GM23338 (cell line): ENCODE data around the gene DYSF. TPM values are rescaled to one million over a fixed set of nuclear protein-coding genes. Genes with fewer than 3 reads are reported as not detected.

Experiments
- ATAC-seq: fragments of 200-7000 bp; cut with Tn5 transposase; 3 replicates; pipeline ENCODE4 v1.9.1; 2020
- DNase-seq: peaks from one replicate; pipeline ENCODE4 v3.0.0-alpha.2; 2015; ENCODE audit warnings: low spot score
- H2AFZ ChIP-seq: fragments of 200-600 bp; sonication (generic); 2 replicates; pipeline ENCODE4 v1.8.0; 2016; ENCODE audit warnings: antibody characterized with exemption, mild to moderate bottlenecking, moderate library complexity
- H3F3A ChIP-seq: fragments of 200-600 bp; sonication (generic); replicated peaks from 2 replicates; pipeline ENCODE4 v1.8.0; 2017; ENCODE audit warnings: antibody characterized with exemption, mixed run types, low read depth
- H3K27ac ChIP-seq: fragments of 200-600 bp; sonication (generic); 2 replicates; pipeline ENCODE4 v1.6.1; 2016; ENCODE audit warnings: low read depth
- H3K27me3 ChIP-seq: fragments of 200-600 bp; sonication (generic); 2 replicates; pipeline ENCODE4 v1.8.0; 2016; ENCODE audit warnings: mild to moderate bottlenecking, mixed run types, moderate library complexity; ENCODE audit not compliant: insufficient read depth
- H3K36me3 ChIP-seq: fragments of 200-600 bp; sonication (generic); 2 replicates; pipeline ENCODE4 v1.8.0; 2016; ENCODE audit warnings: mild to moderate bottlenecking; ENCODE audit not compliant: insufficient read depth
- H3K4me1 ChIP-seq: fragments of 200-600 bp; sonication (generic); 2 replicates; pipeline ENCODE4 v1.8.0; 2016; ENCODE audit warnings: mild to moderate bottlenecking, moderate library complexity; ENCODE audit not compliant: insufficient read depth
- H3K4me2 ChIP-seq: fragments of 200-600 bp; sonication (generic); 2 replicates; pipeline ENCODE4 v1.7.1; 2017; ENCODE audit warnings: mixed run types
- H3K4me3 ChIP-seq: fragments of 200-600 bp; sonication (generic); 2 replicates; pipeline ENCODE4 v1.6.1; 2016; ENCODE audit warnings: mixed run types
- H3K79me2 ChIP-seq: fragments of 200-600 bp; sonication (generic); replicated peaks from 2 replicates; pipeline ENCODE4 v1.8.0; 2017; ENCODE audit warnings: mild to moderate bottlenecking; ENCODE audit not compliant: insufficient read depth
- H3K9me2 ChIP-seq: fragments of 200-600 bp; sonication (generic); 2 replicates; pipeline ENCODE4 v1.8.0; 2017; ENCODE audit not compliant: insufficient read depth
- H4K20me1 ChIP-seq: fragments of 200-600 bp; sonication (generic); replicated peaks from 2 replicates; pipeline ENCODE4 v1.8.0; 2017; ENCODE audit warnings: mild to moderate bottlenecking; ENCODE audit not compliant: insufficient read depth
- H3K27ac Mint-ChIP-seq: 2 replicates; pipeline ENCODE4 v1.8.0; 2020; ENCODE audit warnings: inconsistent platforms, mild to moderate bottlenecking, moderate library complexity, mixed read lengths
- H3K27me3 Mint-ChIP-seq: 3 replicates; pipeline ENCODE4 v1.8.0; 2022; ENCODE audit warnings: low read depth, mild to moderate bottlenecking, moderate library complexity, mixed read lengths, inconsistent platforms; ENCODE audit not compliant: insufficient read depth, poor library complexity
- H3K36me3 Mint-ChIP-seq: 3 replicates; pipeline ENCODE4 v1.8.0; 2021; ENCODE audit warnings: low read depth, mild to moderate bottlenecking, inconsistent platforms, moderate library complexity, mixed read lengths
- H3K4me1 Mint-ChIP-seq: 3 replicates; pipeline ENCODE4 v1.8.0; 2020; ENCODE audit warnings: mild to moderate bottlenecking, inconsistent platforms, mixed read lengths
- H3K4me3 Mint-ChIP-seq: 3 replicates; pipeline ENCODE4 v1.8.0; 2021; ENCODE audit warnings: moderate library complexity, mild to moderate bottlenecking, inconsistent platforms, mixed read lengths
- H3K9me3 Mint-ChIP-seq: 3 replicates; pipeline ENCODE4 v1.8.0; 2020; ENCODE audit warnings: moderate library complexity, mild to moderate bottlenecking, inconsistent platforms, mixed read lengths
- CREB1 ChIP-seq: fragments of 250-450 bp; sonication (Bioruptor Pico); IDR thresholded peaks from 2 replicates; pipeline ENCODE4 v1.5.0; 2020; ENCODE audit warnings: low read depth, mild to moderate bottlenecking, moderate library complexity
- EZH2 ChIP-seq: fragments of 200-600 bp; sonication (generic); IDR thresholded peaks from one replicate; pipeline ENCODE4 v1.8.0; 2017; ENCODE audit warnings: antibody characterized with exemption, mild to moderate bottlenecking, low read depth; ENCODE audit not compliant: unreplicated experiment
- EZH2phosphoT487 ChIP-seq: fragments of 200-600 bp; sonication (generic); IDR thresholded peaks from one replicate; pipeline ENCODE4 v1.8.1; 2018; ENCODE audit warnings: antibody characterized with exemption; ENCODE audit not compliant: unreplicated experiment
- JUNB ChIP-seq: IDR thresholded peaks from one replicate; pipeline ENCODE4 v1.6.1; 2016; ENCODE audit warnings: antibody characterized with exemption; ENCODE audit not compliant: unreplicated experiment
- NANOG ChIP-seq: IDR thresholded peaks from 2 replicates; pipeline ENCODE4 v1.6.1; 2016; ENCODE audit warnings: antibody characterized with exemption, borderline replicate concordance
- POLR2AphosphoS5 ChIP-seq: IDR thresholded peaks from 2 replicates; pipeline ENCODE4 v1.6.1; 2016; ENCODE audit warnings: antibody characterized with exemption, low read depth
- STAT1 ChIP-seq: IDR thresholded peaks from one replicate; pipeline ENCODE4 v1.6.1; 2016; ENCODE audit warnings: antibody characterized with exemption; ENCODE audit not compliant: unreplicated experiment
- ZNF331 ChIP-seq: fragments of 250-450 bp; sonication (Bioruptor Pico); IDR thresholded peaks from 2 replicates; pipeline ENCODE4 v1.5.0; 2020; ENCODE audit warnings: low read depth, mild to moderate bottlenecking, moderate library complexity
- polyA plus RNA-seq: library from polyadenylated mRNA; unstranded; fragments of >200 nt; fragmentation: Nextera tagmentation; extraction: Ambion mirVana; gene quantifications from 2 replicates; pipeline ENCODE4 v1.2.1, GENCODE V29; 2016
- total RNA-seq: library from RNA; depleted of rRNA; stranded (reverse); fragments of >200 nt; shearing (Covaris generic); gene quantifications from 2 replicates; pipeline ENCODE4 v1.2.3, GENCODE V29; 2014
- TF ChIP-seq, protein P1 (sequence below), 2 experiments: fragments of 200-600 bp in 1 of 2; sonication (generic) in 1 of 2; conservative IDR thresholded peaks; 2 replicates each; pipeline versions ENCODE4 v1.5.1 to v1.6.1; 2016 to 2017; ENCODE audit warnings: antibody characterized with exemption in 2 of 2, low read depth in 2 of 2, mild to moderate bottlenecking in 2 of 2, moderate library complexity in 1 of 2
- TF ChIP-seq, protein P2 (sequence below): IDR thresholded peaks from 2 replicates; pipeline ENCODE4 v1.6.1; 2016; ENCODE audit warnings: antibody characterized with exemption
- TF ChIP-seq, protein P3 (sequence below): fragments of 250-450 bp; sonication (Bioruptor Pico); IDR thresholded peaks from 2 replicates; pipeline ENCODE4 v1.5.0; 2020; ENCODE audit warnings: mild to moderate bottlenecking, moderate library complexity

Gene DYSF
- total and polyA plus RNA-seq, 2 experiments from 2014 or later: 7.3 to 21.3 TPM

DNA sequence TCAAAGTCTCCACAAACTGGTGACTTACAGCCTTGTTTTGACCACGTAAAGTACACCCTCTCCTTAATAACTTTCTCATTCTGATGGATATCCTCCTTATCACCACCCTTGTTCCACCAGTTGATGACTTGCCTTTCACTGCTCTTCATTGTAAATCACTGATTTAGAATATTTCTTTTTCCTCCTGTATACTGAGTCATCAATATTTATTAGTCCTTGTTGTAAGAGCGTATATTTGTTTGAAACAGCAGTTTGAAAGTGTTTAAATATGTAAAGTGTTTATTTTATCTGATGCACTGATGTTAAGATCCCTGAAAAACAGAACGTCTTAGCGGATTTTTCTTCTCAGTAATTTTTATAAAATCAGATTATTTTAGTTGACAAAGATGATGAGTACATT is 34.2 kb upstream of the DYSF start:
- Histone ChIP-seq H3K4me3 (no peak overlapping the region), H3F3A (0 out of 2 replicates have a peak, but pooled peaks cover 4% of the 10 kb centered on the region), H3K27ac (no peak overlapping the region), H3K27me3 (no peaks in the 10 kb centered on the region), H3K4me1 (peaks cover 8% of the 10 kb centered on the region; the same call in 1 of the 2 replicates), H3K79me2 (peaks cover 31% of the 10 kb centered on the region), H4K20me1 (no peaks in the 10 kb centered on the region; the same call in 1 of the 2 replicates), H2AFZ (no peak overlapping the region), H3K9me2 (no peaks in the 10 kb centered on the region), H3K4me2 (no peak overlapping the region), H3K36me3 (peaks cover 11% of the 10 kb centered on the region)
- Mint-ChIP-seq H3K36me3 (peaks cover 23% of the 10 kb centered on the region), H3K4me1 (peaks cover 13% of the 10 kb centered on the region), H3K9me3 (no peaks in the 10 kb centered on the region), H3K27me3 (no peaks in the 10 kb centered on the region), H3K27ac (0 out of 2 replicates have a peak overlapping the region, but pooled peaks have one; percentile 24), H3K4me3 (peak overlapping the region; percentile 25; the same call in 1 of the 3 replicates)
- no peak for DNase-seq
- TF ChIP-seq CREB1 (CRISPR knock-in tag) (no peak), EZH2 (no peak), JUNB (no peak), ZNF331 (no peak), EZH2phosphoT487 (no peak), NANOG (no peak), POLR2AphosphoS5 (no peak), STAT1 (no peak)
- TF ChIP-seq, protein P1, sequence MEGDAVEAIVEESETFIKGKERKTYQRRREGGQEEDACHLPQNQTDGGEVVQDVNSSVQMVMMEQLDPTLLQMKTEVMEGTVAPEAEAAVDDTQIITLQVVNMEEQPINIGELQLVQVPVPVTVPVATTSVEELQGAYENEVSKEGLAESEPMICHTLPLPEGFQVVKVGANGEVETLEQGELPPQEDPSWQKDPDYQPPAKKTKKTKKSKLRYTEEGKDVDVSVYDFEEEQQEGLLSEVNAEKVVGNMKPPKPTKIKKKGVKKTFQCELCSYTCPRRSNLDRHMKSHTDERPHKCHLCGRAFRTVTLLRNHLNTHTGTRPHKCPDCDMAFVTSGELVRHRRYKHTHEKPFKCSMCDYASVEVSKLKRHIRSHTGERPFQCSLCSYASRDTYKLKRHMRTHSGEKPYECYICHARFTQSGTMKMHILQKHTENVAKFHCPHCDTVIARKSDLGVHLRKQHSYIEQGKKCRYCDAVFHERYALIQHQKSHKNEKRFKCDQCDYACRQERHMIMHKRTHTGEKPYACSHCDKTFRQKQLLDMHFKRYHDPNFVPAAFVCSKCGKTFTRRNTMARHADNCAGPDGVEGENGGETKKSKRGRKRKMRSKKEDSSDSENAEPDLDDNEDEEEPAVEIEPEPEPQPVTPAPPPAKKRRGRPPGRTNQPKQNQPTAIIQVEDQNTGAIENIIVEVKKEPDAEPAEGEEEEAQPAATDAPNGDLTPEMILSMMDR (conservative IDR thresholded peaks at IDR 0.05; ENCODE audit: low read depth in 2 of 2): no peak
- TF ChIP-seq, protein P2, sequence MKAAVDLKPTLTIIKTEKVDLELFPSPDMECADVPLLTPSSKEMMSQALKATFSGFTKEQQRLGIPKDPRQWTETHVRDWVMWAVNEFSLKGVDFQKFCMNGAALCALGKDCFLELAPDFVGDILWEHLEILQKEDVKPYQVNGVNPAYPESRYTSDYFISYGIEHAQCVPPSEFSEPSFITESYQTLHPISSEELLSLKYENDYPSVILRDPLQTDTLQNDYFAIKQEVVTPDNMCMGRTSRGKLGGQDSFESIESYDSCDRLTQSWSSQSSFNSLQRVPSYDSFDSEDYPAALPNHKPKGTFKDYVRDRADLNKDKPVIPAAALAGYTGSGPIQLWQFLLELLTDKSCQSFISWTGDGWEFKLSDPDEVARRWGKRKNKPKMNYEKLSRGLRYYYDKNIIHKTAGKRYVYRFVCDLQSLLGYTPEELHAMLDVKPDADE: no peak
- TF ChIP-seq, protein P3, sequence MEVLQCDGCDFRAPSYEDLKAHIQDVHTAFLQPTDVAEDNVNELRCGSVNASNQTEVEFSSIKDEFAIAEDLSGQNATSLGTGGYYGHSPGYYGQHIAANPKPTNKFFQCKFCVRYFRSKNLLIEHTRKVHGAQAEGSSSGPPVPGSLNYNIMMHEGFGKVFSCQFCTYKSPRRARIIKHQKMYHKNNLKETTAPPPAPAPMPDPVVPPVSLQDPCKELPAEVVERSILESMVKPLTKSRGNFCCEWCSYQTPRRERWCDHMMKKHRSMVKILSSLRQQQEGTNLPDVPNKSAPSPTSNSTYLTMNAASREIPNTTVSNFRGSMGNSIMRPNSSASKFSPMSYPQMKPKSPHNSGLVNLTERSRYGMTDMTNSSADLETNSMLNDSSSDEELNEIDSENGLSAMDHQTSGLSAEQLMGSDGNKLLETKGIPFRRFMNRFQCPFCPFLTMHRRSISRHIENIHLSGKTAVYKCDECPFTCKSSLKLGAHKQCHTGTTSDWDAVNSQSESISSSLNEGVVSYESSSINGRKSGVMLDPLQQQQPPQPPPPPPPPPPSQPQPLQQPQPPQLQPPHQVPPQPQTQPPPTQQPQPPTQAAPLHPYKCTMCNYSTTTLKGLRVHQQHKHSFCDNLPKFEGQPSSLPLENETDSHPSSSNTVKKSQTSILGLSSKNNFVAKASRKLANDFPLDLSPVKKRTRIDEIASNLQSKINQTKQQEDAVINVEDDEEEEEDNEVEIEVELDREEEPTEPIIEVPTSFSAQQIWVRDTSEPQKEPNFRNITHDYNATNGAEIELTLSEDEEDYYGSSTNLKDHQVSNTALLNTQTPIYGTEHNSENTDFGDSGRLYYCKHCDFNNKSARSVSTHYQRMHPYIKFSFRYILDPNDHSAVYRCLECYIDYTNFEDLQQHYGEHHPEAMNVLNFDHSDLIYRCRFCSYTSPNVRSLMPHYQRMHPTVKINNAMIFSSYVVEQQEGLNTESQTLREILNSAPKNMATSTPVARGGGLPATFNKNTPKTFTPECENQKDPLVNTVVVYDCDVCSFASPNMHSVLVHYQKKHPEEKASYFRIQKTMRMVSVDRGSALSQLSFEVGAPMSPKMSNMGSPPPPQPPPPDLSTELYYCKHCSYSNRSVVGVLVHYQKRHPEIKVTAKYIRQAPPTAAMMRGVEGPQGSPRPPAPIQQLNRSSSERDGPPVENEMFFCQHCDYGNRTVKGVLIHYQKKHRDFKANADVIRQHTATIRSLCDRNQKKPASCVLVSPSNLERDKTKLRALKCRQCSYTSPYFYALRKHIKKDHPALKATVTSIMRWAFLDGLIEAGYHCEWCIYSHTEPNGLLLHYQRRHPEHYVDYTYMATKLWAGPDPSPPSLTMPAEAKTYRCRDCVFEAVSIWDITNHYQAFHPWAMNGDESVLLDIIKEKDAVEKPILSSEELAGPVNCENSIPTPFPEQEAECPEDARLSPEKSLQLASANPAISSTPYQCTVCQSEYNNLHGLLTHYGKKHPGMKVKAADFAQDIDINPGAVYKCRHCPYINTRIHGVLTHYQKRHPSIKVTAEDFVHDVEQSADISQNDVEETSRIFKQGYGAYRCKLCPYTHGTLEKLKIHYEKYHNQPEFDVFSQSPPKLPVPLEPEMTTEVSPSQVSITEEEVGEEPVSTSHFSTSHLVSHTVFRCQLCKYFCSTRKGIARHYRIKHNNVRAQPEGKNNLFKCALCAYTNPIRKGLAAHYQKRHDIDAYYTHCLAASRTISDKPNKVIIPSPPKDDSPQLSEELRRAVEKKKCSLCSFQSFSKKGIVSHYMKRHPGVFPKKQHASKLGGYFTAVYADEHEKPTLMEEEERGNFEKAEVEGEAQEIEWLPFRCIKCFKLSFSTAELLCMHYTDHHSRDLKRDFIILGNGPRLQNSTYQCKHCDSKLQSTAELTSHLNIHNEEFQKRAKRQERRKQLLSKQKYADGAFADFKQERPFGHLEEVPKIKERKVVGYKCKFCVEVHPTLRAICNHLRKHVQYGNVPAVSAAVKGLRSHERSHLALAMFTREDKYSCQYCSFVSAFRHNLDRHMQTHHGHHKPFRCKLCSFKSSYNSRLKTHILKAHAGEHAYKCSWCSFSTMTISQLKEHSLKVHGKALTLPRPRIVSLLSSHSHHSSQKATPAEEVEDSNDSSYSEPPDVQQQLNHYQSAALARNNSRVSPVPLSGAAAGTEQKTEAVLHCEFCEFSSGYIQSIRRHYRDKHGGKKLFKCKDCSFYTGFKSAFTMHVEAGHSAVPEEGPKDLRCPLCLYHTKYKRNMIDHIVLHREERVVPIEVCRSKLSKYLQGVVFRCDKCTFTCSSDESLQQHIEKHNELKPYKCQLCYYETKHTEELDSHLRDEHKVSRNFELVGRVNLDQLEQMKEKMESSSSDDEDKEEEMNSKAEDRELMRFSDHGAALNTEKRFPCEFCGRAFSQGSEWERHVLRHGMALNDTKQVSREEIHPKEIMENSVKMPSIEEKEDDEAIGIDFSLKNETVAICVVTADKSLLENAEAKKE: no peak
- ATAC-seq: no peak
